HG03575 (cell line): Measurements from ENCODE around the gene CATSPERE.
"Not testable (repeated sequence)": the region's sequence is repeated elsewhere in the genome, so short reads cannot be mapped to it uniquely, and the experiment has no call there.

Experiments
- ATAC-seq: cut with Tn5 transposase; IDR thresholded peaks from one replicate; pipeline ENCODE4 v1.9.1; 2021; ENCODE audit not compliant: unreplicated experiment, insufficient number of reproducible peaks, low FRiP score; ENCODE audit errors: extremely low read depth

Gene CATSPERE

GRCh38 chr1:244447552-244447951 lies 13.5 kb upstream of the CATSPERE start:
- ATAC-seq = no peak

DNA sequence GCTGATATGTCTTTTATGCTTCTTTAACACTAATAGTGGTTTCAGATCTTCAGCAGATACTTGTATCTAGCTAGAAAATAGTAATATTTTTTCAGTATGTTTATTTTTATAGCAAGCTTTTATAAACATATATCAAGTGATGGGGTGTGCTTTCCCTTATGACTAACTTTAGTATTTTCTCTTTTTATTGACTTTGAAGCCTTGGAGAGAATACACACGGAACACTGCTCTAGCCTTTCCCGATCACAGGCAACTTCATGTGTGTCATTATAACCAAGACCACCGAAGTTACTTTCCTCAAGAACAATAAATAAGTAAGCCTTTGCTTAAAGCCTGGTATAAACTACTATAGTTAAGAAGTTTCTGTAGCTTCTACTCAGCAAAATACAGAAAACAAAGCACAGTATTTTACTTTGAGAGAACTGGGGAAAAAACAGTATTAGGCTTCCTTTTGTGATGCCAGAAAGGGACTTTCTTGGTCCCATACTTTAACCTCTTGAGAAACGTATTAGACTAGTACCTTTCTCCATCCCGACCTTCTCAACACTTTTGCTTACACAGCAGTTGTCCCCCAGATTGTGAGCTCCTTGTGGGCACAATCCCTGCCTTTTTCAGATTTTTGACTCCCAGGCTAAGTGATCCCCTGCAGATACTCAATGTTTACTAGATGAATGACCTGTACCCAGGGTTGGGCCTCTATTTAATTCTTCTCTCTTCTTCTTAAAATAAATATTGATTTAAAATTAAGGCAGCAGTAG lies 12.6 kb upstream of the CATSPERE start:
- no peak for ATAC-seq

DNA sequence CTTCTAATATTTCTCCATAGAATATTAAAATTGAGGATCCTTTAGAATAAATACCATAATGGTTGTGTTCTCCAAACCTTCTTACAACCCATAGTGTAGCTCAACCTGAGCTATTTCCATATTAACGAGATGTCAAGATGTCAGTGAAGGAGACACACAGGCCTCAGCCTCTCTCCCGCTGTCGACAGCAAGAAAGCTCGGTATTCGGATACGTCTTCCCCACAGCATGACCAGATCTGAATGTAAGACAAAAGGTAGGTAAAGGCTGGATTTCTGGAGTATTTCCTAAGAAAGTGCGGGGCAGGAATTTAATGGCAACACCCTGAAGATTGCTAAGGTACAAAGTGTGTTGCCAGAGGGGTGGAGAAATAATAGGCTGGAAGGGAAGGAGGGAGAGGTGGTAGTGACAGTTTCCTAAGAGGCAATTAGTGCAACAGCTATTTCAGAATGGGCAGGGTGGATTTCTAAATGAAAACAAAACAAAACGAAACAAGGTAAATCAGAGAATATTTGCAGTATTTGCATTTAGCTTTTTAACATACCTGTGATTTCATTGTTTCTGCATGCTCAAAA lies 11.1 kb upstream of the CATSPERE start:
- no peak for ATAC-seq

DNA sequence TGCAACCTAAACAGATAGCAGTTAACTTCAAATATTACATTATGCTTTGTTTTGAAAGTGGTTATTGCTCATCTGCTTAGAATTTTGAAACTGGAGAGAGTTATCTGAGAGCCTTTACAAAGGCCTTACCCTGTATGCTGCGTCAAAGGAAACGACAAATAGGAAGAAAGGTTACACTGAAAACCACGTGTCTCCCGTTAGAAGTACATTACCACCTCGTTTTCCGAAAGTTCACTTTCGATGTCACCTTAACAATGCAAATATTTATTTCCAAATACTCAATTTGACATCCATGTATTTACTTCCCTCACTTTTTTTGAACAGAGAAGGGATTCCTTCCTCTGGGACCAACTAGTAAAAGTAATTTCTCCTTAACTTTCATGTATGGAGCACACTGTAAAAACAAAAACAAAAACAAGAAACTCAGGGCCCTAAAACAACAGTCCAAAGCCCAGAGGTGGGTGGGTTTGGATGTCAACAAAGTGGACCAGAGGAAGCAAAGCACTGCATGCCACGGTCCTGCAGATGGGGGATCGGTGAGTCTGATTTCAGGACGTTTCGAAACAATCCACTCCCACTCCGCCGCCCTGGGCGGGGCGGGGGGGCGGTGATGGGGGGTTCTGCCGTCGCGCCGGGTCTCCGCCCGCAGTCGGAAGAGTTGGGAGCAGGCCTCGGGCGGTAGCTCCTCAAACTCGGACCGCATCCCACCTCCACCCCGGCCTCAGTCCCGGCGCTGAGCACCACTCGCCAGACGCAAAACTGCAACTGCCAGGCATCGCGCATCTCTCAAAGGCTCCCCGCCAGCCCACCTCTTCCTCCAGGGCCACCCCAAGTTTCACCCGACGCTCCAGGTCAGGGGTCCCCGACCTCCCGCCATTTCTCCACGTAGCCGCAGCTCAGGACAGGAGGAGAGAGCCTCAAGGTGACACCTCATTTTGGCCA lies 10.2 kb upstream of the CATSPERE start:
- ATAC-seq = no peak

DNA sequence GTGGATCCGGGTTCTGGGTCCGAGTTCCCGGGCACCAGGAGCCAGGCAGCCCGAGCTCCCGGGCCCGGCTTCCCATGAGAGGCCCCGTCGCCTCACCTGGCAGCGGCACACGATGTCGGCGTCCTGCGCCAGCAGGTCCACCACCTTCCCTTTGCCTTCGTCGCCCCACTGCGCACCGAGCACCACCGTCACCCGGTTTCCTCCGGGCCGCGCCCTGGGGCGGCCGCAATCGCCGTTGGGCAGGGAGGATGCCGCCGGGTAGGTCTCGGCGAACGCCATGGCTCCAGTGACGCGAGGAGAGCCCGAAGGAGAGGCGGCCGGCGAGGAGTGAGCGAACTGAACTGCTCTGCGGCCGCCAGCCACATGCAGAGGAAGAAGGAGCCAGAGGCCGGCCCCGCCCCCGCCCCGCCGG lies 9.5 kb upstream of the CATSPERE start, which contains the start of gene ADSS2:
TSS of gene ADSS2 (minus strand) at position 371 of the 412 bp plus-strand sequence. CDS start at position 279, 92 bp downstream.
- no peak for ATAC-seq

DNA sequence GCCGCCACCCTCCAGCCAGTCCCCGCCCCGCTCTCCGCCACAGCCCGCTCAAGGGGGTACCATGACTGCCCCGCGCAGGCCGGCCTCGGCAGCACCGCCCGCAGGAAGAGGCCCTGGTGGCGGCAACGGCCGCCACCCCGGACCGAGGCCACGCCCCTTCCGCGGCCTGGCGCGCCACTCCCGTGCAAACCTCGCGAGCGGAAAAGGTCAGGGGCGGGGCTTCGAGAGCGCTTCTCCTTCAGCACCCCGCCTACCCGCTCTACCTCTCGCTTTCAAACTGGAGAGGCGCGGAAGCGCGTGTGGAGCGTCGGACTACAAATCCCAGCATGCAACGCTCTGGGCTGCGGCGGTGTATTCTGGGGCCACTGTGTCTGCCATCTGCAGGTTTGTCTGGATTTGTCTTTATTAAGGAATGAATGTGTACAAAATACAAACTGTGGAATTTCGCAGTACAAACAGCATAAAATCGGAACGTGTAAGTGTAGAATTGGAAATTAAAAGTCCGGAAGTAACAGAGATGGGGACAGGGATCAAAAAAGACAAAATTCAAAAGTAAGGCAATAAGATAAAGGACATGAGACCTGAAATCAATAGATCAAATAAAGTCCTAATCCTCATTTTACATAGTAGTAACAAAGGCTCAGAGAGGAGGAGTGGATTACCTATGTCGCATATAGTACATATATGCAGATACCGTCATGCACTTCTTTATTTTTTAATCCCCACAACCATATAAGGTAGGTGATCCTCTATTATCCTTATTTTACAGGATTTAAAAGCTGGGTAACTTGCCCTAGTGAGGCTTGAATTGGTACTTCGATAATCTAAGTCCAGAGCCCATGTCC lies 8.9 kb upstream of the CATSPERE start:
- ATAC-seq = peak; percentile 70

DNA sequence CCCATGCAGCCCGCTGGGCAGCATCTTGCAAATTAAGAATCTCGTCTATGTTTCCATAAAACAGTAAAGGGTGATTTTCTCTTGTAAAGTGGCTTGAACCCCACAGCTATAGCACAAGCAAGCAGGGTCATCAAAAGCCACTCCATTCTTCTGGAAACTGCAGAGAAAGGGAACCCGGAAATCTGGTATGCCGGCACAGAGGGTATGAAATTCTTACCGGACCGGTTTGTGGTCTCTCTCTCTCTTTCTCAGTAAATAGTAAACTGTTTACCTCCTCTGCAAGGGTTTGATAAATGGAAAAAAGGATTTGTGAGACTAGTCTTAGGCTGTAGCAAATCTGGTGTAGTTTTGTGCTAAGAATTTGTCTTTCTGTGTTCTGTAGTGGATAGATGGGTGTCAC lies 6.7 kb upstream of the CATSPERE start:
- ATAC-seq = no peak

DNA sequence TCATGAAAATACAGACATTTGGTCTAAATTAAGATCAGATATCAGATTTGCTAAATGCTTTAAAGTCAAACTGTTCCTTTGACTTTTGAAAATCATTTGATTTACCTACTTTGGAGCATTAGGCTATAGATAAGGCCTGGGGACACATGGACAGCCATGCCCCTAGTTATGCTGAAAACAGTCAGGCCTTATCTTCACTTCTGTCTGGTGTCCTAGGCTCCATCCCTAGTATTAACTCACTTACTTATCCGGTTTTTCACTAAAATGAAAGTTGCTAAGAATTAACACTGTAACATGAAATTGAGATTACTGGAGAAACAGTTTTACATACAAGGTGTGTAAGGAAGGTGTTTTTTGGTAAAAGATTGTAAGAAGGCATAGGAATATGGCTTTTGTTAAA lies 4.5 kb upstream of the CATSPERE start:
- no peak for ATAC-seq

DNA sequence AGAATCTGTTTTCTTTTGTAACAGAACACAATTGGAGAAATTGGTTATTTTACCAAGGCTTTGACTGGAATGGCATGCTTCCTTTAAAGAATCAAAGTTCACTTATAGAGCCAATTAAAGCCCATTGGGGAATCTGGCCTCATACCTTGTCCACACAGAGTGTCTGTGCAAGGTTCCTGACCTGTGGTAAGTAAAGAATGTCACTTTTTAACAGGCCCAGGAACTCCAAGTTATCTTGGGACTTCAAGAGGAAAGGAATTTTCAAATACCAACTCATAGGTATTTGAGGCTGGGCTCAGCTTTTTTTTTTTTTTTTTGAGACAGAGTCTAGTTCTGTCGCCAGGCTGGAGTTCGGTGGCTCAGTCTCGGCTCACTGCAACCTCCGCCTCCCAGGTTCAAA lies 2.3 kb upstream of the CATSPERE start:
- no peak for ATAC-seq

GRCh38 chr1:244460197-244460596 lies 876 bp upstream of the CATSPERE start:
- no peak for ATAC-seq

- ATAC-seq = no peak
Observed at GRCh38 chr1:244466724-244467123, 5.7 kb downstream of the CATSPERE start.

DNA sequence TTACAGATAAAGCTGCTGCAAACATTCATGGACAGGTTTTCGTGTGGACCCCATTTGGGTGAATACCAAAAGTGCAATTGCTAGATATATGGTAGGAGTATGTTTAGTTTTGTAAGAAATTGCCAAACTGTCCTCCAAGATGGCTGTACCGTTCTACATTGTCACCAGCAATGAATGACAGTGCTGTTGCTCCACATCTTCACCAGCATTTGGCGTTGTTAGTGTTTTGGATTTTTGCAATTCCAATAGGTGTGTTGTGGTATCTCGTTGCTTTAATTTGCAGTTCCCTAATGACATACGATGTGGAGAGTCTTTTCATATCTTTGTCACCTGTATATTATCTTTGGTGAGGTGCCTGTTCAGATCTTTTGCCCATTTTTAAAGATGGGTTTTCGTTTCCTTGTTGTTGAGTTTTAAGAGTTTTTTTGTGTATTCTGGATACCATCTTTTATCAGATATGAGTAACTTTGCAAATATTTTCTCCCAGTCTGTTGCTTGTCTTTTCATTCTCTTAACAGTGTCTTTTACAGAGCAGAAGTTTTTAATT lies 12.1 kb downstream of the CATSPERE start:
- ATAC-seq = no peak

DNA sequence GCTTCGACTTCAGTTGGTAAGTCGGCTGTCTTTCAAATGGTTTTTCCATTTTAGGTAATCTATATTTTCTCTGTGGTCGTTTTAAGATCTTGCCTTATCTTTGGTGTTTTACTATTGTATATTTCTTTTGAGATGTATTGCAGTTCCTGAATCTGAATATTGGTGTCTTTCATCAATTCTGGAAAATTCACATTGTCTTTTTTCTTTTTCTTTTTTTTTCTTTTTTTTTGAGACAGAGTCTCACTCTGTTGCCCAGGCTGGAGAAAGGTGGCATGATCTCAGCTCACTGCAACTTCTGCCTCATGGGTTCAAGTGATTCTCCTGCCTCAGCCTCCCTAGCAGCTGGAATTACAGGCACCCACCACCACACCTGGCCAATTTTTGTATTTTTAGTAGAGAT lies 23.9 kb downstream of the CATSPERE start:
- not testable (repeated sequence) for ATAC-seq

DNA sequence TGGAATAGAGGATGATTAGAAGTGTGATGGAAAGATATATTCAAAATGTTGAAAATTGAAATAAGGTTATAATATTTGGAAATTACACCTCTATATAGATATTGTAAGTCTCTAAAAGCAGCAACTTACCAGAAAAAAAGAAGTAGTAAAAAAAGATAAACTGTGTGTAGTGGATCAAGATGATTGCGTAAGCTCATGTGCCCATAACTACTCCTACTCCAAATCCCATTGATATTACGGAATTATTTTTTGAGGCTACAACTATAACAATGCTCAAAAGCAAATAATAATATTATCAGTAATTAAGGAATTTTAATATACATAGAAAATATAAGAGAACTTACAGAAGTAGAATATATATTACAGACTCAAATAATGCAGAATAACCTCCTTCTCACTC lies 33.6 kb downstream of the CATSPERE start:
- ATAC-seq = no peak

DNA sequence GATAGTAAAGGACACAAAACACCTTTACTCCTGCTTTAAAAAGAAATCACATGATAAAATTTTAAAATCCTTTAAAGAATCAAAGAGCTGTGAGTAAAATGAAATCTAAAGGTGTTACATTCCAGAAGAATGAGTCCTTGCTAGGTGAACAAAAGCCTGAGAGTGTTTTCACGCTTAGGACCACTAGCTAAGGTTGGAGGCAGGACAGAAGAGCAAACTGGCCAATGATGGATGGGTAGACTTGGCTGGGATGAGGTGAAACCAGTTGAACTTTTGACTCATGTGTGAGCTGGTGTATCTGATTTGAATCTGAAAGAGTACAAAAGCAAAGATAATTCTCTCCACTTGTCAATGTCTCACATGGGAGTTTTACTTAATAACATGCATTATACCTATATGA lies 35.1 kb downstream of the CATSPERE start:
- ATAC-seq = no peak

- ATAC-seq = no peak
Observed at GRCh38 chr1:244497805-244498204, 36.7 kb downstream of the CATSPERE start.

DNA sequence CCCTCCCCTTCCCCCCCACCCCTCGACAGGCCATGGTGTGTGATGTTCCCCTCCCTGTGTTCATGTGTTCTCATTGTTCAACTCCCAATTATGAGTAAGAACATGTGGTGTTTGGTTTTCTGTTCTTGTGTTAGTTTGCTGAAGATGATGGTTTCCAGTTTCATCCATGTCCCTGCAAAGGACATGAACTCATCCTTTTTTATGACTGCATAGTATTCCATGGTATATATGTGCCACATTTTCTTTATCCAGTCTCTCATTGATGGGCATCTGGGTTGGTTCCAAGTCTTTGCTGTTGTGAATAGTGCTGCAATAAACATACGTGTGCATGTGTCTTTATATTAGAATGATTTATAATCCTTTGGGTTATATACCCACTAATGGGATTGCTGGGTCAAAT lies 38.4 kb downstream of the CATSPERE start:
- ATAC-seq = not testable (repeated sequence)

DNA sequence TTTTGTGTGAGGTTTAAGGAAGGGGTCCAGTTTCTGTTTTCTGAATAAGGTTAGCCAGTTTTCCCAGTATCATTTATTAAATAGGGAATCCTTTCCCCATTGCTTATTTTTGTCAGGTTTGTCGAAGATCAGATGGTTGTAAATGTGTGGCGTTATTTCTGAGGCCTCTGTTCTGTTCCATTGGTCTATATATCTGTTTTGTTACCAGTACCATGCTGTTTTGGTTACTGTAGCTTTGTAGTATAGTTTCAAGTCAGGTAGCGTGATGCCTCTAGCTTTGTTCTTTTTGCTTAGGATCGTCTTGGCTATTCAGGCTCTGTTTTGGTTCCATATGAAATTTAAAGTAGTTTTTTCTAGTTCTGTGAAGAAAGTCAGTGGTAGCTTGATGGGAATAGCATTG lies 39.4 kb downstream of the CATSPERE start:
- not testable (repeated sequence) for ATAC-seq

DNA sequence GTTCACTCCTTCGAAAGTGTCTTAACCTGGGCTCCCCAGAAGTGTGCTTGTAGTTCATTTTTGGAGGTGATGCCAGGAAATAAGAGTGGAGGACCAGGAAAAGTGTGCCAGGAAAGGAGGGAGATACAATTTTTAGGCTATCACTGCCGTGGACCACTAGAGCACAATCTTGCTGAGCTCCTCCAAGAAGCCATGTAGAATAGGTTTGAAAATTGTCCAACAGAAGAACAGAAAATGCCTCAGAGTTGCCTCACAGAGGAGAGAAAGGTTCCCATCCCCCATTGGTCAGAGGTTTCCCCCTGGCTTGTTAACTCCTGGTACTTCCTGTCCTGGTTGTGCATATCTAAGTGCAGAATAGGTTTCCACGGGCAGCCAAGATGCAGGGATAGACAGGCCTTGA lies 41.6 kb downstream of the CATSPERE start:
- no peak for ATAC-seq
